ENCODE results near the gene PTPRD.

GRCh38 chr9:9612270-9612669 is 1000.5 kb downstream of the PTPRD start:
- TF ChIP-seq POLR2A (IDR thresholded peaks at IDR 0.05) (no peak), CTCF (IDR thresholded peaks at IDR 0.05 in 8 of 11, conservative IDR thresholded peaks at IDR 0.05 in 3 of 11) (no peak)
